Glutamatergic neuron (in vitro differentiated cells): ENCODE data around the gene SUPT7L. TPM values are rescaled to one million over a fixed set of nuclear protein-coding genes. Genes with fewer than 3 reads are reported as not detected.
"Not testable (repeated sequence)": the region's sequence is repeated elsewhere in the genome, so short reads cannot be mapped to it uniquely, and the experiment has no call there.

Experiments
- DNase-seq: peaks from one replicate; pipeline ENCODE4 v3.0.0; 2022
- H3K27ac Mint-ChIP-seq: one replicate; pipeline ENCODE4 v1.8.0; 2020; ENCODE audit warnings: mild to moderate bottlenecking, mixed read lengths, inconsistent platforms; ENCODE audit not compliant: unreplicated experiment
- H3K27me3 Mint-ChIP-seq: one replicate; pipeline ENCODE4 v1.8.0; 2020; ENCODE audit warnings: mild to moderate bottlenecking, moderate library complexity, mixed read lengths, inconsistent platforms; ENCODE audit not compliant: unreplicated experiment
- H3K36me3 Mint-ChIP-seq: one replicate; pipeline ENCODE4 v1.8.0; 2020; ENCODE audit warnings: mild to moderate bottlenecking, mixed read lengths, inconsistent platforms; ENCODE audit not compliant: unreplicated experiment
- H3K4me1 Mint-ChIP-seq: one replicate; pipeline ENCODE4 v1.8.0; 2020; ENCODE audit warnings: mild to moderate bottlenecking, low read depth, mixed read lengths, inconsistent platforms; ENCODE audit not compliant: unreplicated experiment
- H3K4me3 Mint-ChIP-seq: one replicate; pipeline ENCODE4 v1.8.0; 2020; ENCODE audit warnings: mild to moderate bottlenecking, mixed read lengths, inconsistent platforms; ENCODE audit not compliant: unreplicated experiment
- H3K9me3 Mint-ChIP-seq: one replicate; pipeline ENCODE4 v1.8.0; 2020; ENCODE audit warnings: mild to moderate bottlenecking, moderate library complexity, mixed read lengths, inconsistent platforms; ENCODE audit not compliant: unreplicated experiment
- total RNA-seq: library from RNA; stranded (reverse); fragmentation: NEBNext Ultra II Directional; extraction: Animal tissue kit (Norgen Biotek cat#: 25700); gene quantifications from one replicate; pipeline ENCODE4 v1.2.1, GENCODE V29; 2021; ENCODE audit not compliant: unreplicated experiment
- TF ChIP-seq, protein P1 (sequence below): fragments of 200-600 bp; sonication (generic); IDR thresholded peaks from one replicate; pipeline ENCODE4 v1.5.0; 2021; ENCODE audit not compliant: partially characterized antibody, unreplicated experiment

Gene SUPT7L
- total RNA-seq, 1 donor from 2014 or later: 47.4 TPM

DNA sequence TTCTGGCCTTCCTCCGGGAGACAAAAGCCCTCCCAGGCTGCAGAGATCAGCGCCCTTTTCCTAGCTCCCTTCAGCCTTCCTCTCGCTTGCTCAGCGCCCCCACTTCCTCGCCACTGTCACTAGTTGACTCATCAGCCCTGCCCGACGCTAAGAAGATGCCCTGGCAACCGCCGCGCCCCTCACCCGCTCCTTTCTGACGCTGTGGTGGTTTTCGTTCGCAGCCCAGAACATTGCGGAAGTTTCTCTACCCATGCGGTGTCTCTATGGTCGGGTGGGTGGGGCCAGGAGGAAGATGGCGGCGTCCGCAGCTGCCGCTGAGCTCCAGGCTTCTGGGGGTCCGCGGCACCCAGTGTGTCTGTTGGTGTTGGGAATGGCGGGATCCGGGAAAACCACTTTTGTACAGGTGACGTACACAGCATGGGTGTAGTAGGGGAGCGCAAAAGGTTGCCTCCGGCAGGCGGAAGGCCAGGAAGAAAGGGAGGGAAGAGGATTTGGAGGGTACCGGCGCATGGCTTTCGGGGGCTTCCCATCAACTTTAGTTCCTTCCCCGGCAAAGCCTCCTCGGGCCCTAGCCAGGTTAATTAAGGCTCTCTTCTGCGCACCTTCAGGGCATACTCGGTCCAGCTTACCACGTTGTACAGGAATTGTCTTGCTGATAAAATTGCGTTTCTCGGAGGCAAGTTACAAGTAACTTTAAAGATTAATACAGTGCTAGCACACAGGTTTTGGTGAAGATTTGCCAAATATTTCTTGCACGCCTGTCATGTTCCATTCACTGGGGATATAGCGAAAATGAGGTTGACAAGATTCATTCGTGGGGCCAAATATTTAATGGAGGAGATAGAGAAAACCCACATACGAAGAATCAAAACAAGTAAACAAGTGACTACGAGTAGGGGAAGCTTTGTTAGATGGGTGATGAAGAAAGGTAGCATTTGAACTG is 34.4 kb downstream of the SUPT7L start, which contains the start of the genes CCDC121 and GPN1:
Gene CCDC121 (minus strand): TSS at position 246 of the 943 bp plus-strand sequence. CDS start 1,213 bp downstream, outside the sequence.
Gene GPN1 (plus strand): TSS at position 284 of the 943 bp plus-strand sequence. CDS start 9 bp downstream, at position 293.
- H3K9me3 Mint-ChIP-seq: no peaks in the 10 kb centered on the region
- DNase-seq: peak; percentile 87
- no peak within 1 kb of the TSS for H3K4me3 Mint-ChIP-seq
- H3K27ac Mint-ChIP-seq: peak within 1 kb of the TSS; percentile 56
- no peaks in the 10 kb centered on the region for H3K36me3 Mint-ChIP-seq
- H3K4me1 Mint-ChIP-seq: peaks cover 7% of the 10 kb centered on the region
- H3K27me3 Mint-ChIP-seq: peaks cover 2% of the 10 kb centered on the region
- TF ChIP-seq, protein P1, sequence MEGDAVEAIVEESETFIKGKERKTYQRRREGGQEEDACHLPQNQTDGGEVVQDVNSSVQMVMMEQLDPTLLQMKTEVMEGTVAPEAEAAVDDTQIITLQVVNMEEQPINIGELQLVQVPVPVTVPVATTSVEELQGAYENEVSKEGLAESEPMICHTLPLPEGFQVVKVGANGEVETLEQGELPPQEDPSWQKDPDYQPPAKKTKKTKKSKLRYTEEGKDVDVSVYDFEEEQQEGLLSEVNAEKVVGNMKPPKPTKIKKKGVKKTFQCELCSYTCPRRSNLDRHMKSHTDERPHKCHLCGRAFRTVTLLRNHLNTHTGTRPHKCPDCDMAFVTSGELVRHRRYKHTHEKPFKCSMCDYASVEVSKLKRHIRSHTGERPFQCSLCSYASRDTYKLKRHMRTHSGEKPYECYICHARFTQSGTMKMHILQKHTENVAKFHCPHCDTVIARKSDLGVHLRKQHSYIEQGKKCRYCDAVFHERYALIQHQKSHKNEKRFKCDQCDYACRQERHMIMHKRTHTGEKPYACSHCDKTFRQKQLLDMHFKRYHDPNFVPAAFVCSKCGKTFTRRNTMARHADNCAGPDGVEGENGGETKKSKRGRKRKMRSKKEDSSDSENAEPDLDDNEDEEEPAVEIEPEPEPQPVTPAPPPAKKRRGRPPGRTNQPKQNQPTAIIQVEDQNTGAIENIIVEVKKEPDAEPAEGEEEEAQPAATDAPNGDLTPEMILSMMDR: no peak

DNA sequence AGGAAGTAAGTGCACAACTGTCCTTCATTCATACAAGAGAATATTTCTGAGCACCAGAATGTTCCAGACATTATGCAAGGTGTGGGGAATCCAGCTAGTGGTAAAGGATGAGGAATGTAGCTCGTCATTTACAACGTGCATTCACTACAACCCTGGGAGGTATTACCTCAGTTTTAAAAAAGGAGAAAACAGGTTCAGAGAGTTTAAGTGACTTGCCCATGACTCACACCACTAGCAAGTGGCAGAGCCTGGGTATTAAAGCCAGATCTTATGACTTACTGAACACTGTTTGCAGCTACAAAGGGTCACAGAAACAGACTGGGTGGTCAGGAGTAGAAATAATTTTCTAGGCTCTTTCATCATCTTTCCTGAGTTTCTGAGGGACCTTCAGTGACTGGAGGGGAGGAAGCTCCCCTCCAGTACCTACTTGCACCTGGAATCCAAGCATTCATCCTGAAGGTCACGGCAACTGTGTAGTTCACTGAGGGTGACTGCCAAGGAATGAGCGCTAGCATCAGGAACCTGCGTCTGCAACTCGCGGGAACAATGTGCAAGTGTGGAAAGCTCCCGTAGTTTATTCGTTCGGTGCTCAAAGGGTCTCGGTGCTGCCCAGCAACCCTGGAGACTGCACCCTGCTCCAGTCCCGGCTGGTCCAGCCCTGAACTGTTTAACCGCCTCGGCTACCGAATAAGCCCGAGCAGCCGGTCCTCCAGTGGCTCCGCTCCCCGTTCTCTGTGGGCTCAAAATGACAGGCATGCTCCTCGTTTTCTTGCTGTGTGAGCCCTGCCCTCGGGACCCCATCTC is 35.2 kb downstream of the SUPT7L start:
- peaks cover 2% of the 10 kb centered on the region for H3K27me3 Mint-ChIP-seq
- DNase-seq: no peak
- peaks cover 7% of the 10 kb centered on the region for H3K4me1 Mint-ChIP-seq
- TF ChIP-seq, protein P1: no peak
- no peaks in the 10 kb centered on the region for H3K9me3 Mint-ChIP-seq
- no peak overlapping the region for H3K4me3 Mint-ChIP-seq
- H3K27ac Mint-ChIP-seq: peak overlapping the region; percentile 56
- H3K36me3 Mint-ChIP-seq: no peaks in the 10 kb centered on the region

DNA sequence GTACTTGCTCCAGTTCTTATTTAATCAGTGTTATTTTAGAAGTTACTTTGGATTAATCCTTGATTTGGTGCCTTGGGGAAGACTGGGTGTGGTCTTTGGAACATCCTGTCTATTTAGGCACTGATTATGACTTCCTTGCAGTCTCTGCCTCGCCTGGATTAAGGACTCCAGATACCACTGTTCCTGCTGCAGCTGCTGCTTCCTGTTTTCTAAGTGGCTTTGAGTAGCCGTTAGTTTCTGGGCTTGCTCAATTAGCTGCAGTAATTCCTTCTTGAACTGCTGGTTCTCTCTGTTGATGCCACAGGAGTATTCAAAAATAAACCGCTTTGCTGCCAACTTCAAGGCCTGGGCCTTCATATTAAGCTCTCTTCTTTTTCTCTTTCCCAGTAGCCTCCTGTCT is 36.5 kb downstream of the SUPT7L start:
- not testable (repeated sequence) for H3K4me1 Mint-ChIP-seq, H3K27me3 Mint-ChIP-seq
- H3K27ac Mint-ChIP-seq: peak overlapping the region; percentile 28

DNA sequence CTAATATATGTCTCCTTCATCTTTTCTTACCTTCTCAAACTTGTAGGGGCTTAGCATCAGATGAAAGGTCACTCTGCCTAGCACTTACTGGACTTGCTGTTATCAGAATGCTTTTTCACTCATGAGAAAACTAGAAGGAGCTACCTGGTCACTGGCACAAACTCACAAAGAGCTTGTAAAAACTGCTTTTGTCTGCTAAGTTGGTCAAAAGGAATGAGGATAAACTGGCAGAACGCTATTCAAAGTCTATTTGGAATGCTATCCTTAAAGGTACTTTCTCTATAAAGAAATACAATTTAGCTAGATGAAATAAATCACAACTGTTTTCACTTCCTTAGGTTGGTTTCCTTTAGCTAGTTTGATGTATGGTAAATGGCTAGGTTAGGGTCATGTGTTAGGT is 37.1 kb downstream of the SUPT7L start:
- H3K4me3 Mint-ChIP-seq, H3K36me3 Mint-ChIP-seq, H3K4me1 Mint-ChIP-seq, H3K9me3 Mint-ChIP-seq, H3K27ac Mint-ChIP-seq, DNase-seq, H3K27me3 Mint-ChIP-seq: not testable (repeated sequence)

More for the DNA sequence above, 36.5 kb downstream of the SUPT7L start:
- not testable (repeated sequence) for DNase-seq, H3K36me3 Mint-ChIP-seq, H3K9me3 Mint-ChIP-seq
- H3K4me3 Mint-ChIP-seq: peak overlapping the region; percentile 44

DNA sequence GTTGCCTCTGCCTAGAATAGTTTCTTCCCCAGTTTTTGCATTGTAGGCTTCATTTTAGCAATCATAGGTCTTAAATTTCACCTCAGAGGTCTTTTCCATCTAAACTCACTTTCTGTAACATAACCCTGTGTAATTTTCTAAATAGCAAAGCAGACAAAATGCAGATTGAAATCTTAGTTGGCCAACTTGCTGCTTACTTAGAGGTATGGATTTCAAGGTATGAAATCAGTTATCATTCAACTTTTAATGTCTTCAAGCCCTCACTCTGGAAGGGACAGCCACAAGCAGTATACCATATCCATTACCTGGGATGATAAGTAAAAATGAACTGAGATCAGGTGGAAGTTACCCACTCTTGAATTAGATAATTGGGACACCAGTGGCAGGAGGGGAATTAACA is 38.5 kb downstream of the SUPT7L start:
- Mint-ChIP-seq H3K27me3 (peaks cover 2% of the 10 kb centered on the region), H3K27ac (no peak overlapping the region), H3K36me3 (peaks cover 5% of the 10 kb centered on the region), H3K4me3 (no peak overlapping the region), H3K9me3 (no peaks in the 10 kb centered on the region), H3K4me1 (peaks cover 7% of the 10 kb centered on the region)
- no peak for DNase-seq
- TF ChIP-seq, protein P1: no peak
